GM12878 (cell line): ENCODE results near the gene CXCL6. TPM values are rescaled to one million over a fixed set of nuclear protein-coding genes. Genes with fewer than 3 reads are reported as not detected.

ENCODE experiments used
- ATAC-seq: fragments of 200-7000 bp; cut with Tn5 transposase; 3 replicates; pipeline ENCODE4 v1.9.1; 2020; ENCODE audit warnings: mild to moderate bottlenecking, moderate library complexity
- BruUV-seq: library from RNA; stranded (reverse); fragments of 400-500 nt; replicated peaks from 2 replicates; lab custom pipeline; 2021; lab: Mats Ljungman, UMichigan
- CTCF ChIA-PET: fragments of 300-600 bp; sonication (Branson Sonifier 250); formaldehyde crosslinking; extraction: SDS; loops from one replicate; lab custom pipeline; 2021; ENCODE audit warnings: inconsistent platforms; lab: Yijun Ruan, JAX
- POLR2A ChIA-PET: fragments of 350-600 bp; formaldehyde crosslinking; extraction: SDS; loops from one replicate; lab custom pipeline; 2021; ENCODE audit warnings: inconsistent platforms; lab: Charles Lee
- RAD21 ChIA-PET: fragments of 300-600 bp; sonication (Branson Sonifier 250); formaldehyde crosslinking; loops from one replicate; lab custom pipeline; 2023; ENCODE audit warnings: antibody characterized with exemption; ENCODE audit not compliant: unreplicated experiment; lab: Charles Lee
- SMC1A ChIA-PET: fragments of 300-600 bp; sonication (Branson Sonifier 250); formaldehyde crosslinking; loops from one replicate; lab custom pipeline; 2023; ENCODE audit not compliant: unreplicated experiment, uncharacterized antibody; lab: Charles Lee
- DNase-seq: peaks from one replicate; pipeline ENCODE4 v3.0.0-alpha.2; 2011; ENCODE audit warnings: low read depth, low spot score
- FAIRE-seq: peaks from 3 replicates; lab custom pipeline; 2011; peaks lifted over from hg19 to GRCh38; lab: Jason Lieb, UNC
- H2AFZ ChIP-seq: 2 replicates; pipeline ENCODE4 v1.6.0; 2011; ENCODE audit warnings: low read depth, low read length, control low read depth; ENCODE audit not compliant: control insufficient read depth
- H3K27ac ChIP-seq: 2 replicates; pipeline ENCODE4 v1.5.1; 2011; ENCODE audit warnings: control low read depth; ENCODE audit not compliant: control insufficient read depth, insufficient read depth
- H3K27me3 ChIP-seq, 2 experiments: replicated peaks in 1 of 2; 2 replicates each; pipeline versions ENCODE4 v1.6.0 to v1.6.1; 2011; ENCODE audit warnings: low read length in 1 of 2; ENCODE audit not compliant: control insufficient read depth in 2 of 2, insufficient read depth in 2 of 2
- H3K36me3 ChIP-seq, 2 experiments: 2 replicates each; pipeline ENCODE4 v1.5.1; 2011; ENCODE audit warnings: low read length in 1 of 2; ENCODE audit not compliant: control insufficient read depth in 2 of 2, insufficient read depth in 2 of 2
- H3K4me1 ChIP-seq: 2 replicates; pipeline ENCODE4 v1.6.1; 2011; ENCODE audit warnings: mild to moderate bottlenecking, low read length, moderate library complexity, mixed read lengths; ENCODE audit not compliant: control insufficient read depth, insufficient read depth
- H3K4me2 ChIP-seq: 2 replicates; pipeline ENCODE4 v1.6.0; 2011; ENCODE audit warnings: control low read depth; ENCODE audit not compliant: control insufficient read depth, insufficient read depth
- H3K4me3 ChIP-seq: fragments of 200-600 bp; sonication (generic); 2 replicates; pipeline ENCODE4 v1.5.1; 2016
- H3K79me2 ChIP-seq: 2 replicates; pipeline ENCODE4 v1.6.0; 2011; ENCODE audit warnings: low read length; ENCODE audit not compliant: control insufficient read depth, insufficient read depth
- H3K9ac ChIP-seq: 2 replicates; pipeline ENCODE4 v1.8.0; 2011; ENCODE audit warnings: low read length, control low read depth, mixed read lengths; ENCODE audit not compliant: control insufficient read depth, insufficient read depth
- H3K9me3 ChIP-seq: replicated peaks from 3 replicates; pipeline ENCODE4 v1.5.1; 2011; ENCODE audit warnings: mild to moderate bottlenecking, low read length; ENCODE audit not compliant: control insufficient read depth, insufficient read depth
- H4K20me1 ChIP-seq: 2 replicates; pipeline ENCODE4 v1.6.0; 2011; ENCODE audit not compliant: control insufficient read depth, insufficient read depth
- BCL11A ChIP-seq: IDR thresholded peaks from 2 replicates; pipeline ENCODE4 v1.6.1; 2011; ENCODE audit warnings: low read depth, low read length
- CBFB ChIP-seq: IDR thresholded peaks from 2 replicates; pipeline ENCODE4 v1.6.1; 2016; ENCODE audit warnings: antibody characterized with exemption, low read depth
- CHD4 ChIP-seq: fragments of 200-600 bp; sonication (generic); IDR thresholded peaks from 2 replicates; pipeline ENCODE4 v1.6.1; 2016; ENCODE audit warnings: mild to moderate bottlenecking
- CREB1 ChIP-seq: IDR thresholded peaks from 2 replicates; pipeline ENCODE4 v1.6.1; 2012; ENCODE audit warnings: low read depth, mild to moderate bottlenecking, inconsistent platforms
- FOXM1 ChIP-seq: IDR thresholded peaks from 2 replicates; pipeline ENCODE4 v1.6.1; 2012; ENCODE audit warnings: low read depth, mild to moderate bottlenecking, inconsistent platforms, low read length, moderate library complexity
- HDGF ChIP-seq: fragments of 450-650 bp; IDR thresholded peaks from 2 replicates; pipeline ENCODE4 v1.6.1; 2016; ENCODE audit warnings: antibody characterized with exemption
- KAT2A ChIP-seq: conservative IDR thresholded peaks from 2 replicates; pipeline ENCODE4 v1.6.1; 2011; ENCODE audit warnings: low read depth, low read length; ENCODE audit not compliant: control insufficient read depth
- MTA2 ChIP-seq: fragments of 450-650 bp; IDR thresholded peaks from 2 replicates; pipeline ENCODE4 v1.6.1; 2016; ENCODE audit warnings: low read depth, mild to moderate bottlenecking, moderate library complexity
- MTA3 ChIP-seq: IDR thresholded peaks from 2 replicates; pipeline ENCODE4 v1.6.1; 2012; ENCODE audit warnings: low read length, inconsistent platforms, borderline replicate concordance
- SMC3 ChIP-seq: IDR thresholded peaks from 2 replicates; pipeline ENCODE4 v1.6.1; 2011; ENCODE audit warnings: low read length, improper control_type of control experiment, borderline replicate concordance
- TBL1XR1 ChIP-seq: IDR thresholded peaks from 2 replicates; pipeline ENCODE4 v1.6.1; 2012; ENCODE audit warnings: low read depth, low read length, improper control_type of control experiment
- TCF7 ChIP-seq: IDR thresholded peaks from 2 replicates; pipeline ENCODE4 v1.6.1; 2014; ENCODE audit warnings: antibody characterized with exemption, borderline replicate concordance
- WGBS: methylation state at CpG from one replicate; pipeline ENCODE4 v1.1.6; 2016; ENCODE audit warnings: low lambda C conversion rate; ENCODE audit not compliant: insufficient replicate concordance, insufficient coverage; ENCODE audit errors: missing lambda C conversion rate; 5-methylcytosine and 5-hydroxymethylcytosine counted together
- in situ Hi-C: fragments of 300-500 bp; cut with MboI; formaldehyde crosslinking; loops from 9 replicates; pipeline ENCODE4 v1.14.3; 2018; ENCODE audit warnings: mixed read lengths
- intact Hi-C: fragments of 100-400 bp; cut with micrococcal nuclease; formaldehyde crosslinking; loops from one replicate; pipeline ENCODE4 v1.14.2; 2022; ENCODE audit not compliant: unreplicated experiment
- polyA plus RNA-seq, 11 experiments: library from polyadenylated mRNA; depleted of rRNA in 4 of 11; unstranded in 6 of 11; stranded (reverse) in 5 of 11; fragments of >200 nt; fragmentation: Nextera tagmentation in 4 of 11; fragmentation: Illumina TruSeq in 1 of 11; extraction: Ambion mirVana in 4 of 11; extraction: Trizol in 1 of 11; gene quantifications; 1 replicate in 1 of 11; 2 replicates in 10 of 11; pipeline versions ENCODE4 v1.2.1 to v1.2.3, GENCODE V29; 2011 to 2016; ENCODE audit warnings: inconsistent platforms in 2 of 11, missing spikeins in 2 of 11, low read depth in 1 of 11
- total RNA-seq, 4 experiments: library from RNA; depleted of rRNA in 3 of 4; stranded (reverse); fragments of >200 nt in 3 of 4; fragmentation: Illumina TruSeq in 1 of 4; extraction: Trizol in 1 of 4; gene quantifications; 2 replicates each; pipeline versions ENCODE4 v1.2.1 to v1.2.3, GENCODE V29; 2013 to 2021
- TF ChIP-seq, protein P1 (sequence below): fragments of 450-650 bp; formaldehyde crosslinking; IDR thresholded peaks from 2 replicates; pipeline ENCODE4 v1.4.0; 2020; ENCODE audit warnings: mild to moderate bottlenecking, moderate library complexity
- TF ChIP-seq, protein P2 (sequence below): IDR thresholded peaks from 2 replicates; pipeline ENCODE4 v1.6.1; 2011; ENCODE audit warnings: low read depth, low read length, improper control_type of control experiment, borderline replicate concordance
- TF ChIP-seq, protein P3 (sequence below): fragments of 450-650 bp; conservative IDR thresholded peaks from 2 replicates; pipeline ENCODE4 v1.6.1; 2017; ENCODE audit warnings: mild to moderate bottlenecking, moderate library complexity
- TF ChIP-seq, protein P4 (sequence below): IDR thresholded peaks from 2 replicates; pipeline ENCODE4 v1.6.1; 2012; ENCODE audit warnings: low read depth, low read length, improper control_type of control experiment
- TF ChIP-seq, protein P5 (sequence below): fragments of 450-650 bp; IDR thresholded peaks from 2 replicates; pipeline ENCODE4 v1.6.1; 2017; ENCODE audit warnings: mild to moderate bottlenecking

CXCL6 gene
- total and polyA plus RNA-seq, 10 of the 15 experiments (the other 5 are each of a cell fraction or from before 2014, with no cell fraction given) = not detected

DNA sequence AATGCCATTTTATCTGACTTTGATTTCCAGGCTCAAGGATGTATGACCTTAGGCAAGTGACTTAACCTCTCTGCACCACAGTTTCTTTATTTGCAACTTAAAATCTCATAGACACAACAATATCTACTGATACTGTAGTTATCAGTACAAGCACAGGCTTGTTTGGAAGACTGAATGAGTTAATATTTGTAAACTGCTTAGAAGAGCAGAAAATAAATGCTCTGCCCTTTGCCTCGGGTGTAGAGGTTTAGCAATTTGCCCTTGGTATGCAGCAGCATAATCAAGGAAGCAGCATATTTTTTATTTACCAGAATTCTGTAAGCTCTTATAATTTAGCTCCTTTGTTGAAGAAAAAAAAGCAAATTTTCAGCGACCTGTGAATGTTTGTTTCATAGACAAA is 29.8 kb downstream of the CXCL6 start:
- in situ Hi-C loops = no loop called here
- Histone ChIP-seq H3K27ac (no peak overlapping the region), H3K4me1 (no peaks in the 10 kb centered on the region), H3K4me2 (no peak overlapping the region), H3K27me3 (peaks cover 0 to 8% of the 10 kb centered on the region in 2 experiments; a peak in 2 of 4 replicates), H2AFZ (no peak overlapping the region), H3K4me3 (no peak overlapping the region), H3K79me2 (no peaks in the 10 kb centered on the region), H4K20me1 (no peaks in the 10 kb centered on the region), H3K36me3 (no peaks in the 10 kb centered on the region), H3K9ac (no peak overlapping the region), H3K9me3 (no peaks in the 10 kb centered on the region)
- ATAC-seq (no peak), FAIRE-seq (no peak), DNase-seq (no peak)
- 0% methylated on average over 2 of the region's 2 CpGs for WGBS
- BruUV-seq = no TSS peak
- SMC1A ChIA-PET = interaction anchor here (1.2 to 1.4 kb wide), 2 partner anchors 204 to 268 kb away, joined by 4 read pairs; no protein-coding TSS in a partner anchor
- POLR2A ChIA-PET = no interaction called here
- intact Hi-C loops = loop anchor here (5.0 to 10.0 kb wide), 2 partner anchors 261 to 291 kb away; no protein-coding TSS in a partner anchor
- CTCF ChIA-PET = interaction anchor here (0.7 to 1.9 kb wide), 2 partner anchors 135 to 204 kb away, joined by 3 to 4 read pairs; no protein-coding TSS in a partner anchor
- RAD21 ChIA-PET = no interaction called here
- TF ChIP-seq TBL1XR1 = no peak
- TF ChIP-seq FOXM1 = no peak
- TF ChIP-seq, protein P1, sequence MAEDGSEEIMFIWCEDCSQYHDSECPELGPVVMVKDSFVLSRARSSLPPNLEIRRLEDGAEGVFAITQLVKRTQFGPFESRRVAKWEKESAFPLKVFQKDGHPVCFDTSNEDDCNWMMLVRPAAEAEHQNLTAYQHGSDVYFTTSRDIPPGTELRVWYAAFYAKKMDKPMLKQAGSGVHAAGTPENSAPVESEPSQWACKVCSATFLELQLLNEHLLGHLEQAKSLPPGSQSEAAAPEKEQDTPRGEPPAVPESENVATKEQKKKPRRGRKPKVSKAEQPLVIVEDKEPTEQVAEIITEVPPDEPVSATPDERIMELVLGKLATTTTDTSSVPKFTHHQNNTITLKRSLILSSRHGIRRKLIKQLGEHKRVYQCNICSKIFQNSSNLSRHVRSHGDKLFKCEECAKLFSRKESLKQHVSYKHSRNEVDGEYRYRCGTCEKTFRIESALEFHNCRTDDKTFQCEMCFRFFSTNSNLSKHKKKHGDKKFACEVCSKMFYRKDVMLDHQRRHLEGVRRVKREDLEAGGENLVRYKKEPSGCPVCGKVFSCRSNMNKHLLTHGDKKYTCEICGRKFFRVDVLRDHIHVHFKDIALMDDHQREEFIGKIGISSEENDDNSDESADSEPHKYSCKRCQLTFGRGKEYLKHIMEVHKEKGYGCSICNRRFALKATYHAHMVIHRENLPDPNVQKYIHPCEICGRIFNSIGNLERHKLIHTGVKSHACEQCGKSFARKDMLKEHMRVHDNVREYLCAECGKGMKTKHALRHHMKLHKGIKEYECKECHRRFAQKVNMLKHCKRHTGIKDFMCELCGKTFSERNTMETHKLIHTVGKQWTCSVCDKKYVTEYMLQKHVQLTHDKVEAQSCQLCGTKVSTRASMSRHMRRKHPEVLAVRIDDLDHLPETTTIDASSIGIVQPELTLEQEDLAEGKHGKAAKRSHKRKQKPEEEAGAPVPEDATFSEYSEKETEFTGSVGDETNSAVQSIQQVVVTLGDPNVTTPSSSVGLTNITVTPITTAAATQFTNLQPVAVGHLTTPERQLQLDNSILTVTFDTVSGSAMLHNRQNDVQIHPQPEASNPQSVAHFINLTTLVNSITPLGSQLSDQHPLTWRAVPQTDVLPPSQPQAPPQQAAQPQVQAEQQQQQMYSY = no peak
- TF ChIP-seq MTA2 = no peak
- TF ChIP-seq, protein P2, sequence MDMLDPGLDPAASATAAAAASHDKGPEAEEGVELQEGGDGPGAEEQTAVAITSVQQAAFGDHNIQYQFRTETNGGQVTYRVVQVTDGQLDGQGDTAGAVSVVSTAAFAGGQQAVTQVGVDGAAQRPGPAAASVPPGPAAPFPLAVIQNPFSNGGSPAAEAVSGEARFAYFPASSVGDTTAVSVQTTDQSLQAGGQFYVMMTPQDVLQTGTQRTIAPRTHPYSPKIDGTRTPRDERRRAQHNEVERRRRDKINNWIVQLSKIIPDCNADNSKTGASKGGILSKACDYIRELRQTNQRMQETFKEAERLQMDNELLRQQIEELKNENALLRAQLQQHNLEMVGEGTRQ = no peak
- TF ChIP-seq, protein P3, sequence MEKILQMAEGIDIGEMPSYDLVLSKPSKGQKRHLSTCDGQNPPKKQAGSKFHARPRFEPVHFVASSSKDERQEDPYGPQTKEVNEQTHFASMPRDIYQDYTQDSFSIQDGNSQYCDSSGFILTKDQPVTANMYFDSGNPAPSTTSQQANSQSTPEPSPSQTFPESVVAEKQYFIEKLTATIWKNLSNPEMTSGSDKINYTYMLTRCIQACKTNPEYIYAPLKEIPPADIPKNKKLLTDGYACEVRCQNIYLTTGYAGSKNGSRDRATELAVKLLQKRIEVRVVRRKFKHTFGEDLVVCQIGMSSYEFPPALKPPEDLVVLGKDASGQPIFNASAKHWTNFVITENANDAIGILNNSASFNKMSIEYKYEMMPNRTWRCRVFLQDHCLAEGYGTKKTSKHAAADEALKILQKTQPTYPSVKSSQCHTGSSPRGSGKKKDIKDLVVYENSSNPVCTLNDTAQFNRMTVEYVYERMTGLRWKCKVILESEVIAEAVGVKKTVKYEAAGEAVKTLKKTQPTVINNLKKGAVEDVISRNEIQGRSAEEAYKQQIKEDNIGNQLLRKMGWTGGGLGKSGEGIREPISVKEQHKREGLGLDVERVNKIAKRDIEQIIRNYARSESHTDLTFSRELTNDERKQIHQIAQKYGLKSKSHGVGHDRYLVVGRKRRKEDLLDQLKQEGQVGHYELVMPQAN = no peak
- no peak for TF ChIP-seq HDGF
- no peak for TF ChIP-seq CBFB
- TF ChIP-seq CREB1 = no peak
- TF ChIP-seq BCL11A = no peak
- no peak for TF ChIP-seq SMC3
- TF ChIP-seq, protein P4, sequence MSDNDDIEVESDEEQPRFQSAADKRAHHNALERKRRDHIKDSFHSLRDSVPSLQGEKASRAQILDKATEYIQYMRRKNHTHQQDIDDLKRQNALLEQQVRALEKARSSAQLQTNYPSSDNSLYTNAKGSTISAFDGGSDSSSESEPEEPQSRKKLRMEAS = no peak
- no peak for TF ChIP-seq MTA3
- TF ChIP-seq CHD4 = no peak
- TF ChIP-seq, protein P5, sequence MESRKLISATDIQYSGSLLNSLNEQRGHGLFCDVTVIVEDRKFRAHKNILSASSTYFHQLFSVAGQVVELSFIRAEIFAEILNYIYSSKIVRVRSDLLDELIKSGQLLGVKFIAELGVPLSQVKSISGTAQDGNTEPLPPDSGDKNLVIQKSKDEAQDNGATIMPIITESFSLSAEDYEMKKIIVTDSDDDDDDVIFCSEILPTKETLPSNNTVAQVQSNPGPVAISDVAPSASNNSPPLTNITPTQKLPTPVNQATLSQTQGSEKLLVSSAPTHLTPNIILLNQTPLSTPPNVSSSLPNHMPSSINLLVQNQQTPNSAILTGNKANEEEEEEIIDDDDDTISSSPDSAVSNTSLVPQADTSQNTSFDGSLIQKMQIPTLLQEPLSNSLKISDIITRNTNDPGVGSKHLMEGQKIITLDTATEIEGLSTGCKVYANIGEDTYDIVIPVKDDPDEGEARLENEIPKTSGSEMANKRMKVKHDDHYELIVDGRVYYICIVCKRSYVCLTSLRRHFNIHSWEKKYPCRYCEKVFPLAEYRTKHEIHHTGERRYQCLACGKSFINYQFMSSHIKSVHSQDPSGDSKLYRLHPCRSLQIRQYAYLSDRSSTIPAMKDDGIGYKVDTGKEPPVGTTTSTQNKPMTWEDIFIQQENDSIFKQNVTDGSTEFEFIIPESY = no peak
- no peak for TF ChIP-seq KAT2A
- TF ChIP-seq TCF7 = no peak
